OCI-LY7 (cell line): Measurements from ENCODE around the gene FNDC3B.

Experiments
- EZH2phosphoT487 ChIP-seq: fragments of 200-600 bp; sonication (generic); IDR thresholded peaks from 2 replicates; pipeline ENCODE4 v1.6.1; 2018; ENCODE audit warnings: low read depth, borderline replicate concordance, mild to moderate bottlenecking, mixed run types, antibody characterized with exemption, low read length, moderate library complexity, mixed read lengths
- TF ChIP-seq, protein P1 (sequence below): fragments of 200-600 bp; sonication (generic); conservative IDR thresholded peaks from 2 replicates; pipeline ENCODE4 v1.5.1; 2014; ENCODE audit warnings: mild to moderate bottlenecking, antibody characterized with exemption, low read length, moderate library complexity, mixed read lengths

DNA sequence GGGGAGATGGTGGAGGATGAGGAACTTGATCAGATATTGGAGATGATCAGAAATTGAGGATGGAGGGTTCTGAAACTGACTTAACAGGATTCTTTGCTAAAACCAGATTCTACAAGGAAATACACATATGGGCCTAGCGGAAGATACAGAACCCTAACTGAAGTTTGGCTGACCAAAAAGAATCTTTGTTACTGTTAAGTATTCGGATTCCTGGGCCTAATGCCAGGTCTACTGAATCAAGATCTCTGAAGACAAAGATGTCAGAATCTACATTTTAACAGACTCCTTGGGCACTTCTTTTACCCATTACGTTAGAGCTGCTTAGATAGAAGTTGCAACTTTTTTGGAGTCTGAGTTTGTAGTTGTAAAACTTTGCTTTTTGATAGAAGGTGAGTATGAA is 137.7 kb downstream of the FNDC3B start:
- TF ChIP-seq, protein P1, sequence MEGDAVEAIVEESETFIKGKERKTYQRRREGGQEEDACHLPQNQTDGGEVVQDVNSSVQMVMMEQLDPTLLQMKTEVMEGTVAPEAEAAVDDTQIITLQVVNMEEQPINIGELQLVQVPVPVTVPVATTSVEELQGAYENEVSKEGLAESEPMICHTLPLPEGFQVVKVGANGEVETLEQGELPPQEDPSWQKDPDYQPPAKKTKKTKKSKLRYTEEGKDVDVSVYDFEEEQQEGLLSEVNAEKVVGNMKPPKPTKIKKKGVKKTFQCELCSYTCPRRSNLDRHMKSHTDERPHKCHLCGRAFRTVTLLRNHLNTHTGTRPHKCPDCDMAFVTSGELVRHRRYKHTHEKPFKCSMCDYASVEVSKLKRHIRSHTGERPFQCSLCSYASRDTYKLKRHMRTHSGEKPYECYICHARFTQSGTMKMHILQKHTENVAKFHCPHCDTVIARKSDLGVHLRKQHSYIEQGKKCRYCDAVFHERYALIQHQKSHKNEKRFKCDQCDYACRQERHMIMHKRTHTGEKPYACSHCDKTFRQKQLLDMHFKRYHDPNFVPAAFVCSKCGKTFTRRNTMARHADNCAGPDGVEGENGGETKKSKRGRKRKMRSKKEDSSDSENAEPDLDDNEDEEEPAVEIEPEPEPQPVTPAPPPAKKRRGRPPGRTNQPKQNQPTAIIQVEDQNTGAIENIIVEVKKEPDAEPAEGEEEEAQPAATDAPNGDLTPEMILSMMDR: no peak
- TF ChIP-seq EZH2phosphoT487: no peak
